Skeletal muscle tissue (tissue), 4 donors: ENCODE measurements around the gene MSANTD1. TPM values are rescaled to one million over a fixed set of nuclear protein-coding genes. Genes with fewer than 3 reads are reported as not detected.

Experiments
- H3K27ac ChIP-seq: one replicate; pipeline ENCODE4 v1.7.0; 2013; ENCODE audit warnings: mild to moderate bottlenecking, low read depth, low read length, inconsistent platforms
- H3K27me3 ChIP-seq, 3 donors: one replicate each; pipeline ENCODE4 v1.7.0; 2013; ENCODE audit warnings: low read length in 3 of 3; ENCODE audit not compliant: control insufficient read depth in 3 of 3, insufficient read depth in 3 of 3
- H3K36me3 ChIP-seq, 3 donors: one replicate each; pipeline ENCODE4 v1.7.0; 2013; ENCODE audit warnings: low read length in 3 of 3; ENCODE audit not compliant: control insufficient read depth in 3 of 3, insufficient read depth in 3 of 3
- H3K4me1 ChIP-seq, 3 donors: one replicate each; pipeline ENCODE4 v1.7.0; 2013; ENCODE audit warnings: low read length in 3 of 3, mild to moderate bottlenecking in 3 of 3; ENCODE audit not compliant: control insufficient read depth in 3 of 3, insufficient read depth in 3 of 3
- H3K4me3 ChIP-seq, 3 donors: one replicate each; pipeline ENCODE4 v1.7.0; 2013; ENCODE audit warnings: low read length in 3 of 3
- H3K9ac ChIP-seq, 3 donors: one replicate each; pipeline ENCODE4 v1.7.0; 2013; ENCODE audit warnings: low read length in 3 of 3, mild to moderate bottlenecking in 3 of 3, moderate library complexity in 2 of 3, low read depth in 1 of 3
- H3K9me3 ChIP-seq, 3 donors: one replicate each; pipeline ENCODE4 v1.7.0; 2013; ENCODE audit warnings: low read length in 3 of 3; ENCODE audit not compliant: control insufficient read depth in 3 of 3
- total RNA-seq: library from RNA; depleted of rRNA; stranded (reverse); fragments of >200 nt; gene quantifications from one replicate; pipeline ENCODE4 v1.2.3, GENCODE V29; 2014
- donor health status: Osteomylitis.

MSANTD1 gene
- total RNA-seq, 1 donor from 2014 or later = 1.0 TPM

DNA sequence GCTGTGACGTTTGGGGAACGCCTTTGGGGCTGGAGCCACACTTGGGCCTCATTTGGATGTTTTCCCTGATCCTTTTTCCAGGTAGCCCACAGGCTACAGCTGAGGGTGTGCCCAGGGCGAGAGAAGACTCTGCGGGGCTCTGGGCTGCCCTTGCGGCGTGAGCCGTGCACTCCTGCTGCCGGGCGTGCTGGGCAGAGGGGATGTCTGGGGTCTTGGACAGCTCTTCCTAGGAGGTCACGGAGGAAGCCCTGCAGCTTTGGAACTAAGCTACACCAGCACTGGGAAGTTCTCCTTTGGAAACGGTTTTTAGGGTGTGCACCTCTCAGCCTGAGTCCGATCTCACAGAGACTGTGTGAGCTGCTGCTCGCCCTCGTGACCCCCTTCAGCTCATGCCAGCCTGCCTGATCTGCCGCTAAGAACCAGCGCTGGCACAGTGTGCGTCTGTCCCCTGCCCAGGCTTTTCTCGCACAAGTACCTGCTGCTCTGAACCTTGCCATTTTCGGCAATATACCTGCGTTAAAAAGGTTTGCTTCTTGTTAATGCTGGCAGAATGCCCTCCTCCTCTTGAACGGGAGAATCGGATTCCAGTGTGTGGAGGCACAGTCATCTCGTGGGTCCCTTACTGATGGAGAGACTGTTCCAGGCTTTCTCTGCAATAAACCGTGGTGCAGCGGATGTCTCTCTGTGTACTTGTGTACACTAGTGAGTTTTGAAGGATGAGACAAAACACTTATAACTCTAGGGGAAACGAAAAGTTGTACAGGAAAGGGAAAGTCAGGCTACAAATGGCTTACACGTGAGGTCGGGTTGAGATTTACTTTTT is 14.3 kb downstream of the MSANTD1 start:
- Histone ChIP-seq H3K27me3 (no peaks in the 10 kb centered on the region), H3K9ac (no peak overlapping the region), H3K9me3 (no peaks in the 10 kb centered on the region), H3K4me3 (no peak overlapping the region), H3K27ac (no peak overlapping the region), H3K36me3 (peaks cover 0 to 2% (median 0%) of the 10 kb centered on the region in 3 donors), H3K4me1 (peaks cover 0 to 2% (median 0%) of the 10 kb centered on the region in 3 donors)

DNA sequence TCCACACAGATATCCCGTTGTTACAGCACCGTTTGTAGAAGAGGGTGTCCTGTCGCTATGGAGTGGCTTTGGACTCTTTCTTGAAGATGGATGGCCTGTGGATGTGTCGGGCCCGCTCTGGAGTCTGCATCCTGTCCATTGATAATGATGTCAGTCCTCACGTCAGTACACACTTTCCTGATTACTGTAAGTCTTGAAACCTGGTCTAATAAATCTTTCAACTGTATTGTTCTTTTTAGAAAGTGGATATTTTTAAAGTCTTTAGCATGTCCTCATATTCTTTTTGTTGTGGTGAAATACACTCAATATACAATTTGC is 14.9 kb downstream of the MSANTD1 start:
- Histone ChIP-seq H3K27ac (no peak overlapping the region), H3K27me3 (no peaks in the 10 kb centered on the region), H3K9me3 (no peaks in the 10 kb centered on the region), H3K4me1 (peaks cover 0 to 8% (median 0%) of the 10 kb centered on the region in 3 donors), H3K36me3 (peaks cover 0 to 2% (median 0%) of the 10 kb centered on the region in 3 donors), H3K9ac (no peak overlapping the region), H3K4me3 (no peak overlapping the region)

DNA sequence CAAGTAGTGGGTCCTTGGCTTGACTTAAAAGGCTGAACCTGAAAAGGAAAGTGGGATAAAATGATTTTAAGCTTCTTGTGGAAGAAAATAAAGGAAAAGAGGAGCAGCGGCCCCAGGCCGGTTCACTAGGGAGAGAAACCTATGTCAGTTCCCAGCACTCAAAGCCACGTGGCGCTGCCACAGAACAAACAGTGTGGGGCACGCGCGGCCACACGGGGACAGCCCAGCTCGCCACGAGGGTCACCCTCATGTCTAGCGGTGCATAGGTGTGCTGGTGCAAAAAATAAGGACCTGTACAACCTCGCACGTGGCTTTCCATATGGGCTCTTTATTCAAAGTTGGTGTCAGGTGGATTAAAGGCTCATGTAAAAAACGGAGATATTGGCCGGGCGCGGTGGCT is 17.1 kb downstream of the MSANTD1 start:
- Histone ChIP-seq H3K27ac (no peak overlapping the region), H3K27me3 (no peaks in the 10 kb centered on the region), H3K36me3 (peaks cover 0 to 2% (median 0%) of the 10 kb centered on the region in 3 donors), H3K4me3 (no peak overlapping the region), H3K9ac (no peak overlapping the region), H3K4me1 (peaks cover 14 to 25% (median 16%) of the 10 kb centered on the region in 3 donors), H3K9me3 (no peaks in the 10 kb centered on the region)

DNA sequence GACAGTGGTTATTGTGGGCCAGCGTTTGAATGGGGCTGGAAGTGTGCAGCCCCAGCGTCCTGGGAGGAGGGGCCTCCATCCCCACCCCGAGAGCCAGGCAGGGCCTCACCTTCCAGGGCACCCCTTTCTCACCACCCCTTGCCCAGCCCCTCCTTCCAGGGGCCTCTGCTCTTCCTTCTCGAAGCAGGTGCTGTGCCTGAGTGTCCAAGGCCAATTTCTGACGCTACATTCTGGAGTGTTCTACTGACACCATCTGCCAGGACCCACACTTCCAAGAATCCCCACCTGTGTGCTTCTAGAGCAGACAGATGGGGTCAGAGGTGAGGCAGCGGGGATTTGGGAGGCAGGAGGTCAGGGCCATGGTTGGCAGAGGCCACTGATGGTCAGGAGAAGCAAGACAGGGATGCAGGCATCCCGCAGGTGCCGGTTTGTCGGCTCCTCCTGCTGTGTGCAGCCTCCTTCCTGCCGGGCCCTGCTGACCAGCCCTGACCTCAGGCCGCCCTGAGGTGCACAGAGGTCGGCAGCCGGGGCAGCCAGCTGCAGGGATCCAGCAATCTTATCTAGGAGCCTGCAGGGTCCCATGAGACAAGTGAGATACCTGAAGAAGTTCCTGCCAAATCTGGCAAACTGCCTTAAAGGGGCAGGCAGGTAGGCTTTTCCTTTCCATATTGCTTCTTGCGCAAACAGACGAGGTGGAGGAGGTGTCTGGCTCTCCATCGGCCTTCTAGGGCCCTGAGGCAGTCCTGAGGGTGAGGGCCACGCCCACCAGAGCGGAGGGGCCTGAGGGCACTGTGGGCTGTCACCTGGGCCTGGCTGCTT is 18.8 kb downstream of the MSANTD1 start:
- peaks cover 14 to 25% (median 16%) of the 10 kb centered on the region in 3 donors for H3K4me1 ChIP-seq
- H3K9me3 ChIP-seq = no peaks in the 10 kb centered on the region
- H3K27me3 ChIP-seq = no peaks in the 10 kb centered on the region
- no peak overlapping the region for H3K4me3 ChIP-seq
- H3K27ac ChIP-seq = no peak overlapping the region
- peaks cover 0 to 2% (median 0%) of the 10 kb centered on the region in 3 donors for H3K36me3 ChIP-seq
- H3K9ac ChIP-seq = no peak overlapping the region

DNA sequence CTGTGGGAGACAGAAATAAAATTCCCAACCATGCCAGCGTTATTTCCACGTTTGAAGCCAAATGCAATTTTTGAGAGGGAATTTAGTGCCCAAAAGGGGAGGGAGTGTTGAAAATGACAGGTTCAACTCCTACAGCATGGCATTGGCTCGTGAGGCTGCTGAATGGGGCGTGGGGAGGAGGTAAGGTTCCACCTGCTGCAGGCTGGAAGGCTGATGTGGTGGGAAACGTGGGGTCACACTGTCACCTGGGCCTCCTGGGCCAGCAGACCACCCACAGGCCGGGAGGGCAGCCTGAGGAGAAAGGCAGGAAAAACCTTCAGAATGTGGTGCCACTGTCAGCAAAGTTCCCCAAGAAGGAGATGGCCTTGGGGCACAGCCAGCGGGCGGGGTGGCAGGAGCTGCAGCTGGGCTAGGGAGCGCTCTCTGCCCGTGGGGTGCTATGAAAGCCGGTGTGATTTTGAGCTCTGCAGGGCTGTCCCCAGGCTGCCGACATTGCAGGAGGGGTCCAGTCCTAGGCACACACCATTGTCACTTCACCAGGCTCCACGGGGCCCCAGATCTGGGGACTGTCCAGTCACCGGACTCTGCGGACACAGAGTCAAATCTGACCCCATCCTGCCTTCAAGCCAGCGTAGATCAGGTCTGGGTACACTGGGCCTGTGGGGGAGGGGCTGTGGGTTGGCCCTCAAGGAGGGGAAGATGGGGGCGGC is 19.6 kb downstream of the MSANTD1 start:
- no peak overlapping the region for H3K4me3 ChIP-seq
- no peaks in the 10 kb centered on the region for H3K36me3 ChIP-seq
- H3K27ac ChIP-seq = no peak overlapping the region
- no peaks in the 10 kb centered on the region for H3K27me3 ChIP-seq
- peaks cover 14 to 25% (median 16%) of the 10 kb centered on the region in 3 donors for H3K4me1 ChIP-seq
- H3K9me3 ChIP-seq = no peaks in the 10 kb centered on the region
- H3K9ac ChIP-seq = peak overlapping the region in 1 of 3 donors; percentile 5

DNA sequence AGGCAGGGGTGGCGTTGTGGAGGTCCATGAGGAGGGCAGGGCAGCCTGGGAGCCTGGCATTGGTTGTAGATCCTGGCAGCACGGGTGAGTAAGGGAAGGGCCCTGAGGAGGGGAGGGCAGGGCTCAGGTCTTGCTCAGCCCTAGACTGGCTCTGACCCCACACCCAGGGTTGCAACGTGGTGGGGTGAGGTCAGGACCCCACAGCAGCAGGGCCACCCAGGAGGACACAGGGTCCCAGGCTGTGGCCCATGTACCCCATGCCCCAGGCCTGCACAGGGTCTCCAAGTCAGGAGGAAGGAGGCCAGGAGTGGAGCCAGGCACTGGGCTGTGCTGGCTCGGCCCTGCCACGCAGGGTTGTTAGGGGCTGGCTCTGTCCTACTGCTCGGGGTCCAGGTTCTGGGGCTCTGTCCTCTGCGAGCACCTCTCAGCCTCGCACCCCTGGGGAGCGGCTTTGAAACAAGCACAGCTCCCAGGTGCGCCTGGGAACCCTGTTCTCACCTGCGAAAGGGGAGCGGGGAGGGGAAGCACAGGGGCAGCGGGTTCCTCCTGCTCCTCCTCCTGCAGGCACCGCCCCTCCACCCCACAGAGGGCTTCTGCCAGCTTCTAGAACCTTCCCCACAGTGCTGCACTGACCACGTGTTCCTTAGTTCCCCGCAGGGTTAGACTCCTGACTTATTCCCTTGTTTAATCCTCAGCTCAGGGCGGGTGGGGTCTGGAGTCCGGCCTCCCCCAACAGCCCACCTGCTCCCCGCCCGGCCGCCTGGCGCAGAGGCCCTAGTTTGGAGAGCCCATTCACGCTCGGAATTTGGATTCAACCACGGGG is 20.4 kb downstream of the MSANTD1 start:
- peak overlapping the region; percentile 84 for H3K27ac ChIP-seq
- peak overlapping the region; percentile 14 to 54 (median 30) for H3K4me3 ChIP-seq
- H3K36me3 ChIP-seq = no peaks in the 10 kb centered on the region
- no peaks in the 10 kb centered on the region for H3K27me3 ChIP-seq
- peak overlapping the region; percentile 45 to 68 (median 54) for H3K9ac ChIP-seq
- H3K4me1 ChIP-seq = peaks cover 14 to 25% (median 16%) of the 10 kb centered on the region in 3 donors
- no peaks in the 10 kb centered on the region for H3K9me3 ChIP-seq

DNA sequence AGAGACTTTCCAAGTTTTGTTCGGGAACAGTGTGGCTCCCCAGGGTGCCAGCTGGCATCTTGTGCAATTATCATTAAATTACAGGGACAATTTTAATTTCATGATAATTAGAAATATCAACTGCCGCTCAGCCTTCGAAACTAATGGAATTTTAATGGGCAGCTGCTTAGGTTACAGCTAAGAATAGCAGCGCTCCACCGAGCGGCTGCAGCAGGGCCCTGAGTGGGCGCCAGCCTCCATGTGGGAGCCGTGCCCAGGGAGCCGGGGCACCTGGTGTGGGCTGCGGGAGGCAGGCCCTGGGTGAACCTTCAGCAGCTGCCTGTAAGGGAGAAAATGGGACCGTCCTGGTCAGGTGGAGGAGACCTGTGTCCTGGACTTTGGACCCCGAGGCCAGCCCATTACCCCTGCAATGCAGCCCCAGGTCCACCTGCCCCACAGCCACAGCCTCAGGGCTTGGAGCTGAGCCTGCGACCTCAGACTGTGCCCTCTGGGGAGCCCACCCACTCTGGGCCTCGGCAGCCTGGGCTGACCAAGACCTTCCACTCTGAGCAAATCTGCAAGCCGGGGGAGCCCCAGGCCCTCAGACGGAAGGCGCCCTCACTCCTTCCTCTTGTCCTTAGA is 21.1 kb downstream of the MSANTD1 start:
- Histone ChIP-seq H3K27ac (peak overlapping the region; percentile 84), H3K9me3 (no peaks in the 10 kb centered on the region), H3K4me1 (peaks cover 14 to 25% (median 16%) of the 10 kb centered on the region in 3 donors), H3K36me3 (no peaks in the 10 kb centered on the region), H3K27me3 (no peaks in the 10 kb centered on the region), H3K4me3 (peak overlapping the region; percentile 30 to 54 (median 52)), H3K9ac (peak overlapping the region; percentile 45 to 68 (median 66))

DNA sequence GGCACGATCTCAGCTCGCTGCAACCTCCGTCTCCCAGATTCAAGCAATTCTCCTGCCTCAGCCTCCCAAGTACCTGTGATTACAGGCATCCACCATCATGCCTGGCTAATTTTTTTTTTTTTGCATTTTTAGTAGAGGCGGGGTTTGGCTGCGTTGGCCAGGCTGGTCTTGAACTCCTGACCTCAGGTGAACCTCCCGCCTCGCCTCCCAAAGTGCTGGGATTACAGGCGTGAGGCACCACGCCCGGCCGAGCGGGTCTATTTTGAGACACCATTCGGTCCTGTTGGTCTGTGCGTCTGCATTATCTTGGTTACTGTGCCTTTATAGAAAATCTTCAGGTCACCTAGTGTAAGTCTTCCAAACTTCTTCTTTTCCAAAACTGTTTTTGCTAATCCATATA is 22.2 kb downstream of the MSANTD1 start:
- Histone ChIP-seq H3K9ac (no peak overlapping the region), H3K27ac (no peak overlapping the region), H3K9me3 (no peaks in the 10 kb centered on the region), H3K4me3 (no peak overlapping the region), H3K4me1 (peaks cover 14 to 25% (median 16%) of the 10 kb centered on the region in 3 donors), H3K36me3 (no peaks in the 10 kb centered on the region), H3K27me3 (no peaks in the 10 kb centered on the region)

DNA sequence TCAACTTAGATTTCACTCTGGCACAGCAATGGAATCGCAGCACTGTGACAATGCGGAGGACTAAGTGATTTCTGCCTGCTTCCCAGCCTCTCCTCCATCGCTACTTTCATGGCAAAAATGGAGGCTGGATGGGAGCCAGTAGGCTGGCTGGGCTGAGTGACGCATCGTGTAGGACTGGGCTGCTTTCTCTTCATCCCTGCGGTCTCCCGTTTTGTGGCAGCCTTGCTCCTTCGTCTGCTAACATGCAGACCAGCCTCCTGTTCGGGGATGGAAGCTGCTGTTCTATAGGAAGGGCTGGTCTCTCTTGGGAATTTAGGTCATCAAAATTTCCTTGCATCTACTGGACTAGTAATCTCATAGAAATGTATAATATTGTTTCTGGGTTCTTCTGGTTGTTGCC is 28.0 kb downstream of the MSANTD1 start:
- no peak overlapping the region for H3K4me3 ChIP-seq
- H3K9ac ChIP-seq = no peak overlapping the region
- H3K27me3 ChIP-seq = no peaks in the 10 kb centered on the region
- H3K27ac ChIP-seq = no peak overlapping the region
- H3K9me3 ChIP-seq = no peaks in the 10 kb centered on the region
- H3K4me1 ChIP-seq = no peaks in the 10 kb centered on the region
- no peaks in the 10 kb centered on the region for H3K36me3 ChIP-seq
